ENCODE data around the gene LPCAT1.

The LPCAT1 gene

DNA sequence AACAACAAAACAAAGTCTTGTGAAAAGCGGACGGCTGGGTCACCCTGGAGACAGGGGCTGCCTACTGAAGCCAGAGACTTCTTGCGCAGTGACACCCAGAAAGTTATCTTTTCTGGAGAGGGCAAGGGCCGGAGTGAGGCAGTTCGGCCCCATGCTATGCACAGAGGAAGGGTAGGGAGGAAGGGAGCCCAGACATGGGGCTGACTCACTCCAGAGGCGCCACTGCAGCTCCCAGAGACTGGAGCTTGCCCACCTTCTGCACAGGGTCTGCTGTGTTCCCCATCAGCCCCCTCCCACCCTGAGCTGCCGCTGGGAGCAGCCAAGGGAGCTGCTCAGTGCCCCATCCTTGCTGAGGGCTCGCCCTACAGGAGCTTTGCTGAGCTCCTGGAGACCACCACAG lies 91.9 kb downstream of the LPCAT1 start:
- no peak overlapping the region for H3K4me3 ChIP-seq (ENCODE audit: low read depth, low read length)
- no peak for TF ChIP-seq CTCF (IDR thresholded peaks at IDR 0.05; ENCODE audit: insufficient read depth, low read depth, low read length, missing control alignments)

DNA sequence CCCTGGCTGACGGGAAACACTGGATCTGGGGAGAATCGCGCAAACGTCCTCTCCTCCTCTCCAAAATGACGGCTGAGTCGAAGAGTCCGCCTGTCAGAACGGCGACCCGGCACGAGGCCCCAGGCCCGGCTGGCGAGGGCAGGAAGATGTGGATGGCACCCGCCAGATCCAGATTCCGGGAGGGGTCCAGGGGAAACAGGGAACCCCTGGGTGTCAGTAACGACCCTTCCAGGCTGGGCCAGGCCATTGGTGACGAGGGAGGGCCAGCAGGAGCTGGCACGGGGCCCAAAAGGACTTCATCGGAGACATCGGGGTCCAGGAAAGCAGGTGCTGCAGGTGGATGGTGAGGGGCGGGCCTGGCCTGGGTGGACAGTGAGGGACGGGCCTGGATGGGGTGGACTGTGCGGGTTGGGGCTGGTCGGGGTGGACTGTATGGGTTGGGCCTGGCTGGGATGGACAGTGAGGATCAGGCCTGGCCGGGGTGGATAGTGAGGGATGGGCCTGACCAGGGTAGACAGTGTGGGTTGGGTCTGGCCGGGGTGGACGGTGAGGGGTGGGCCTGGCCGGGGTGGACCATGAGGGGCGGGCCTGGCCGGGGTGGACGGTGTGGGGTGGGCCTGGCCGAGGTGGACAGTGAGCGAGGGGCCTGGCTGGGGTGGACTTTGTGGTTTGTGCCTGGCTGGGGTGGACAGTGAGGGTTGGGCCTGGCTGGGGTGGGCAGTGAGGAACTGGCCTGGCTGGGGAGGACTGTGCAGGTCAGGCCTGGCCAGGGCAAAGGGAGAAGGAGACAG lies 92.5 kb downstream of the LPCAT1 start:
- no peak for DNase-seq (ENCODE audit: low read depth)
- TF ChIP-seq CTCF (IDR thresholded peaks at IDR 0.05; ENCODE audit: insufficient read depth, low read depth, low read length, missing control alignments): no peak
- no peak overlapping the region for H3K4me3 ChIP-seq (ENCODE audit: low read depth, low read length)

More for the DNA sequence above, 91.9 kb downstream of the LPCAT1 start:
- DNase-seq (ENCODE audit: low read depth): no peak

DNA sequence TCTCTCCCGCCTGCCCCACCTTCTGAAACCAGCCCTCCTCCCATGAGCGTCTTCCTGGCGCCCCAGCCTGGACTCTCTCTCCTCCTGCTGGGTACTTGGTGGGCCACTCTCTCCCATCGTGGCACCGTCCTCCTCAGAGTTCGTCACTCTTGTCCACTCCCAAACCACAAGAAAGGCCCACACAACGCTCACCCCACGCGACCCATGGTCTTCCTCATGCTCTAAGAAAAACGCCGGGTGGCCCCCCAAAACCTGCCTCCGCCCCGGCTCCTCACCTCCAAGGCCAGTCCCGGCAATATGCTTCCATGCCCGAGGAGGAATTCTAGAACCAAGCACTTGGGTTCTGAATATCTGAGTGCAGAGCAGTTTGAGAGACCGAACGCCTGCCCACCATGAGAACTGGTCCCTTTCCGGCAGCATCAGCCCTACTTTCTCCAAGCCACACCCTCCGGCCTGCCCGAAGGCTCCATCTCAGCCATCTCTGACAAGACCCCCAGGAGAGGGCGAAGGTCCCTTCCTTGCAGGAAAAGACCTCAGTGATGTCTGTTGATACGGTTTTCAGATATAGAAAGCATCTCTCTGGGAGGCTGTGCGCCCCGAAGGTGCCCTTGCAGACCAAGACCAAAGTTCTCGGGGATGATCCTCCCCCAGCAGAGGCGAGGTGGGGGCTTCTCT lies 93.5 kb downstream of the LPCAT1 start:
- no peak for DNase-seq (ENCODE audit: low read depth)
- H3K4me3 ChIP-seq (ENCODE audit: low read depth, low read length): no peak overlapping the region
- TF ChIP-seq CTCF (IDR thresholded peaks at IDR 0.05; ENCODE audit: insufficient read depth, low read depth, low read length, missing control alignments): no peak

DNA sequence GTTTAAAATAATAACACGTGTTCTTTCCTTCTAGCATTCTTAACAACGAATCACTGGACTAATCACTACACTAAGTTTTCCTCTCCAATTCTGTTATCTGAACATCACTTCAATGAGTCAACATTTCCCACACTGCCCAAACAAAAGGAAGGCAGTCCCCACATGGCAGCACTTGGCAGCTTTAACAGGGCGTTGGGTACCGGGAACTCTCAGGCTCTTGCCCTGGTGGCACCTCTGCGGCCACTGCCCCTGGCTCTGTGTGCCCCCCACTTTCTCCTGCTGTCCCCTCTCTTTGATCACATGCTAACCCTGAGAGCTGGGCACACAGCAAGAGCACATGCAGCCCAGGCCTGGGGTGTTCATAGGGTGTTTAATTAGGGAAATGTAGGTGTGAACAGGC lies 94.3 kb downstream of the LPCAT1 start:
- TF ChIP-seq CTCF (IDR thresholded peaks at IDR 0.05; ENCODE audit: insufficient read depth, low read depth, low read length, missing control alignments): no peak
- H3K4me3 ChIP-seq (ENCODE audit: low read depth, low read length): no peak overlapping the region
- DNase-seq (ENCODE audit: low read depth): no peak

GRCh38 chr5:1429066-1429465 lies 94.7 kb downstream of the LPCAT1 start:
- DNase-seq (ENCODE audit: low read depth): no peak
- H3K4me3 ChIP-seq (ENCODE audit: low read depth, low read length): no peak overlapping the region
- no peak for TF ChIP-seq CTCF (IDR thresholded peaks at IDR 0.05; ENCODE audit: insufficient read depth, low read depth, low read length, missing control alignments)

DNA sequence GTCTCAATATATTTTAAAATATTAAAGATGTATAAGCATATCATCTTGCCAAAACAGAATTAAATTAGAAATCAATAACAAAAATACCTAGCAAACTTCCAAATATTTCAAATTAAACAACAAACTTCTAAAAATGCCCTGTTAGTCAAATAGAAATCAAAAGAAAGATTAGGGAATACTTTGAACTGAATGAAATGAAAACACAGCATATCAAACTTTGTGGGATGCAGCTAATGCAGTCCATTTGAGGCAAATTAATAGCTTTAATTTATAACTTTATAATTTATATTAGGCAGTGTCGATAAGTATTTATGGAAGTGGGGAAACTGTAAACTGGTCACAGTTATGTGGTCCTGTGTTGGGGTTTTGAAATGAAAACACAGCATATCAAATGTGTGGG lies 95.7 kb downstream of the LPCAT1 start:
- no peak overlapping the region for H3K4me3 ChIP-seq (ENCODE audit: low read depth, low read length)
- TF ChIP-seq CTCF (IDR thresholded peaks at IDR 0.05; ENCODE audit: insufficient read depth, low read depth, low read length, missing control alignments): no peak

More for the DNA sequence above, 95.7 kb downstream of the LPCAT1 start:
- DNase-seq (ENCODE audit: low read depth): no peak

Data from GM12865 (cell line).